Colonic mucosa (tissue), 4 donors: ENCODE measurements around the gene BCORL1. TPM values are rescaled to one million over a fixed set of nuclear protein-coding genes. Genes with fewer than 3 reads are reported as not detected.

ENCODE experiments used
- DNase-seq: peaks from one replicate; pipeline ENCODE4 v3.0.0-alpha.2; 2020
- H3K27ac ChIP-seq: fragments of 200-600 bp; one replicate; pipeline ENCODE4 v1.8.0; 2021
- H3K27me3 ChIP-seq: fragments of 200-600 bp; one replicate; pipeline ENCODE4 v1.8.0; 2021
- H3K36me3 ChIP-seq: fragments of 200-600 bp; one replicate; pipeline ENCODE4 v1.8.0; 2021
- H3K4me1 ChIP-seq: fragments of 200-600 bp; one replicate; pipeline ENCODE4 v1.8.0; 2021; ENCODE audit warnings: mild to moderate bottlenecking
- H3K4me3 ChIP-seq: fragments of 200-600 bp; one replicate; pipeline ENCODE4 v1.8.0; 2021
- H3K9ac ChIP-seq, 2 donors: one replicate each; pipeline ENCODE4 v1.7.0; 2013; ENCODE audit warnings: control low read depth in 2 of 2, low read depth in 2 of 2, low read length in 2 of 2
- H3K9me3 ChIP-seq: fragments of 200-600 bp; one replicate; pipeline ENCODE4 v1.8.0; 2021
- CTCF ChIP-seq: fragments of 200-600 bp; IDR thresholded peaks from one replicate; pipeline ENCODE4 v1.8.0; 2022; ENCODE audit warnings: antibody characterized with exemption, mild to moderate bottlenecking
- intact Hi-C: fragments of 100-400 bp; cut with DNase I; formaldehyde crosslinking; loops from one replicate; pipeline ENCODE4 v1.14.1; 2022
- total RNA-seq, 2 donors: library from RNA; stranded (reverse); fragmentation: NEBNext Ultra II Directional in 1 of 2; extraction: Animal tissue kit (Norgen Biotek cat#: 25700) in 1 of 2; gene quantifications; one replicate each; pipeline ENCODE4 v1.2.1, GENCODE V29; 2021
- donor health status: healthy.
- donor health status: DM: no; HTN: no; CAD: no.
- donor health status: DM: no; HTN: no; CAD: no.

BCORL1 gene
- total RNA-seq, 2 donors from 2014 or later: 8.3 to 14.4 TPM

- intact Hi-C loops: no loop called here
- Histone ChIP-seq H3K9ac (no peak overlapping the region), H3K27me3 (no peaks in the 10 kb centered on the region), H3K4me1 (no peaks in the 10 kb centered on the region), H3K9me3 (no peaks in the 10 kb centered on the region), H3K4me3 (no peak overlapping the region), H3K36me3 (no peaks in the 10 kb centered on the region), H3K27ac (no peak overlapping the region)
- no peak for DNase-seq
- TF ChIP-seq CTCF: no peak
Measured at GRCh38 chrX:130012683-130013082, 30.2 kb downstream of the BCORL1 start.

- Histone ChIP-seq H3K9me3 (no peaks in the 10 kb centered on the region), H3K27ac (no peak overlapping the region), H3K36me3 (no peaks in the 10 kb centered on the region), H3K27me3 (no peaks in the 10 kb centered on the region), H3K4me3 (no peak overlapping the region), H3K9ac (no peak overlapping the region), H3K4me1 (no peaks in the 10 kb centered on the region)
- no peak for DNase-seq
- no peak for TF ChIP-seq CTCF
- intact Hi-C loops: no loop called here
Measured at GRCh38 chrX:130013661-130014060, 31.2 kb downstream of the BCORL1 start.

GRCh38 chrX:130014356-130014755, 31.9 kb downstream of the BCORL1 start:
- intact Hi-C loops: no loop called here
- no peak for DNase-seq
- H3K36me3 ChIP-seq: no peaks in the 10 kb centered on the region
- no peaks in the 10 kb centered on the region for H3K4me1 ChIP-seq
- H3K9ac ChIP-seq: no peak overlapping the region
- no peaks in the 10 kb centered on the region for H3K27me3 ChIP-seq
- H3K9me3 ChIP-seq: no peaks in the 10 kb centered on the region
- no peak for TF ChIP-seq CTCF
- H3K27ac ChIP-seq: no peak overlapping the region
- no peak overlapping the region for H3K4me3 ChIP-seq

GRCh38 chrX:130014770-130015169, 32.3 kb downstream of the BCORL1 start:
- no peaks in the 10 kb centered on the region for H3K4me1 ChIP-seq
- H3K27ac ChIP-seq: no peak overlapping the region
- H3K27me3 ChIP-seq: no peaks in the 10 kb centered on the region
- no peak overlapping the region for H3K4me3 ChIP-seq
- no peak for DNase-seq
- H3K9me3 ChIP-seq: no peaks in the 10 kb centered on the region
- no peaks in the 10 kb centered on the region for H3K36me3 ChIP-seq
- H3K9ac ChIP-seq: no peak overlapping the region
- TF ChIP-seq CTCF: no peak
- intact Hi-C loops: no loop called here

GRCh38 chrX:130015181-130015580, 32.7 kb downstream of the BCORL1 start:
- H3K36me3 ChIP-seq: no peaks in the 10 kb centered on the region
- no peaks in the 10 kb centered on the region for H3K27me3 ChIP-seq
- no peak overlapping the region for H3K4me3 ChIP-seq
- no peak overlapping the region for H3K9ac ChIP-seq
- TF ChIP-seq CTCF: no peak
- intact Hi-C loops: no loop called here
- no peaks in the 10 kb centered on the region for H3K4me1 ChIP-seq
- H3K9me3 ChIP-seq: no peaks in the 10 kb centered on the region
- DNase-seq: no peak
- no peak overlapping the region for H3K27ac ChIP-seq

- Histone ChIP-seq H3K27ac (no peak overlapping the region), H3K9me3 (no peaks in the 10 kb centered on the region), H3K9ac (no peak overlapping the region), H3K4me1 (no peaks in the 10 kb centered on the region), H3K36me3 (no peaks in the 10 kb centered on the region), H3K4me3 (no peak overlapping the region), H3K27me3 (no peaks in the 10 kb centered on the region)
- TF ChIP-seq CTCF: no peak
- intact Hi-C loops: no loop called here
- no peak for DNase-seq
Measured at GRCh38 chrX:130018143-130018542, 35.7 kb downstream of the BCORL1 start.
